ENCODE measurements around the gene COL26A1.

The COL26A1 gene

DNA sequence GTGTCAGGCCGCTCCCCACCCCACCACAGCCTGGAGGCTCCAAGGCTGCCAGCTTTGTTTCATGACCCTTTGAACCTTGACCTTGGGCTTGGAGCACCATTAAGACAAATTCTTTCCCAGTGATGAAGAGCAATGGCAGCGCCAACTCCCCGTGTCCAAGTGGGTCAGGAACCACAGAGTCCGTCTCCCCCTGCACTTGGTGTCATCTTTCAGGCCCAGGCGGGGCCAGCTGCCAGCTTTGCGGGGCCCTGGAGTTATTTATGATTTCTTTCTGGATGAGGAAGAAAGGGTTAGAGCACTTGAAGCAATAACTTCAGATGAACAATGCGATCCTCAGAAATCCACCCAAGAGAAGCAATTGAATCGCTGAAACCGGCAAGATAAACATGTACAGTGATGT lies 155.7 kb downstream of the COL26A1 start:
- DNase-seq (ENCODE audit: low read depth): no peak
- no peak overlapping the region for H3K4me3 ChIP-seq (ENCODE audit: low read depth, low read length)

DNA sequence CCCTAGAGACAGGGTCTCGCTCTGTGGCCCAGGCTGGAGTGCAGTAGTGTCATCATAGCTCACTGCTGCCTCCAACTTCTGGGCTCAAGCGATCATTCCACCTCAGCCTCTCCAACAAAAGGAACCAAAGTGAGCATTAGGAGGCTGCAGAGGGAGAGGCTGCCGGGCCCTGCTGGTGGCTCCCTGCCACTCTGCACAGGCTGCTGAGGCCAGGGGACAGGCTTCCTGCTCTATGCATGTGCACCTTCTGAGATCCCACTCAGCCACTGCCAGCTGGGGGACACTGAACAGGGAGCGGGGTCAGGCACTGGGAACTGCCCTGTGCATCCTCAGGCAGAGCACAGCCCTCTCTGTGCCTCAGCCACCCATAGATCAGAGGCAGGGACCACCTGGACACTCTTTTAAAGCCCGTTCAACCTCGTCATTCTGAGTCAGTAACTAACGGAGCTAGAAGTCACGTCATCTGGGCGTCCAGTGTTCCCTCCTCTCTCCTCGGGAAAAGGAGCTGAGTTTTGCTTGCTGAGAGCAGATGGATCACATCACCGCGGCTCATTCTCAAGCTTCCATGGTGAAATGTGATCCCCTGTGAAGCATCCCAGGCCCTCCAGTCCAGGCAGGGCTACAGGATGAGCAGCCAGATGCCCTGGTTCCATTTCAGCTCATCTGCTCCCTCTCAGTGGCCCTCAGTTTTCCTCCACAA lies 156.8 kb downstream of the COL26A1 start:
- no peak overlapping the region for H3K4me3 ChIP-seq (ENCODE audit: low read depth, low read length)

DNA sequence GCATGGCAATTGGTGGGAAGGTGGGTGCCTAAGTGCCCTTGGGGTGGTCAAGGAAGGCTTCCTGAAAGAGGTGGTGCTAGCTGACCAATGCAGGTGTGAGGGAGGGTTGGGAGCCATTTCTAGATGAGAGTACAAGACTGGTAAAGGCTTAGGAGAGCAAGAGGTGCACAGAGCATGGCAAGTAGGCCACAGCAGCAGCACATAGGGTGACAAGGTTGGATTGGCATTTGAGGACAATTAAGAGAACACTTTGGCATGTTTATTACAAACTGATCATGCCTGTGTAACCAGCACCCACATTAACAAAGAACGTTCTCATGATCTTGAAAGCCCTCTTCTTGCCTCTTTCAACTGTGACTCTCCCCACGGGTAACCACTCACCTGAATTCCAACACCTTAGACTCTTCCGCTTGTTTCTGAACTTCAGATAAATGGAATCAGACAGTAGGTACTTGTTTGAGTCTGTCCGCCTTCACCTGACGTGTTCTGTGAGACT lies 158.8 kb downstream of the COL26A1 start:
- no peak for DNase-seq (ENCODE audit: low read depth)
- no peak overlapping the region for H3K4me3 ChIP-seq (ENCODE audit: low read depth, low read length)

More for the DNA sequence above, 156.8 kb downstream of the COL26A1 start:
- peak; percentile 23 for DNase-seq (ENCODE audit: low read depth)

DNA sequence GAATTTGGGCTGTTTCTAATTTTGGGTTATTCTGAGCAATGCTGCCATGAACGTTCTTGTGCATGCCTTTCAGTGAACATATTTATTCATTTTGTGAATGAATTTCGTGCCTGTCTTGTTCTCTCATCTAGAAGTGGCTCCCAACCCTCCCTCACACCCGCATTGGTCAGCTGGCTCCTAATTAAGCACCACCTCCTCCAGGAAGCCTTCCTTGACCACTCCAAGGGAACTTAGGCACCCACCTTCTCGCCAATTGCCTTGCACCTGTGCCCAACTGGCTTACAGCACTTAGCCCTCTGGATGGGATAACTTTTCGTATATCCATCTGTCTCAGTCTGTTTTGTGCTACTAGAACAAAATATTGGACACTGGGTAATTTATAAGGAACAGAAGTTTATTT lies 159.3 kb downstream of the COL26A1 start:
- DNase-seq (ENCODE audit: low read depth): no peak
- no peak overlapping the region for H3K4me3 ChIP-seq (ENCODE audit: low read depth, low read length)

DNA sequence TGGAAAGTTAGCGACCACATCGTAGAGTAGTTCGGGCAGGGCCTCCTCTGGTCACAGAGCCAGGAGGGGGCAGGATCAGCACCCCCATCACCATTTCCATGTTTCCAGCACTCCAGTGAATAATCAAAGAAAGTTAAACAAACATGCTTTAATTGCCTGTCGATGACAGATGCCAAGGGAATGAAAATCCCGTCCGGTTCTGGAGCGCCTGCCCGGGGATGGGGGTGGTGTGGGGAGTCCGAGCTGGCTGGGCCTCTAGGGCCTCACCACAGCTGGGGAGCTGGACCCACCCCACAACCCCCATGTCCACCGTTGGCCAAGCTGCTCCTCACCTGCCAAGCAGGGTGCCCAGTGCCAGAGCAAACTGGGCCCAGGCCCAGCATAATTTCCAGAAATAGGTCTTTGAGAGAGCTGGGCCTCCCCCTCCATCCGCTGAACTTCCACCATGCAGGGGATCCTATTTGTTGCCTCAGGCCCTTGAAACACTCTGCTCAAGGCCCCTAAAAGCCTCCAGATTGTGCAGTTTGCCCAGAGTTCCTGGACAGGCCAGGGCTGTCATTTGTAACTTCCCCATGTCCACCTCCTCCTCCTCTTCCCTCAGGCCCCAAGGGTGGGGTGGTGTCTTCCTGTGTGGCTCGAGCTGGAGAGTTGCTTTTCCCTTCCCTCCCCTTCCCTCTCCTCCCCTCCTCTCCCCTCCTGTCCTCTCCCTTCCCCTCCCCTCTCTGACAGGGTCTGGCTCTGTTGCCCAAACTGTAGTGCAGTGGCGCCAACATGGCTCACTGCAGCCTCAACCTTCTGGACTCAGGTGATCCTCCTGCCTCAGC lies 165.4 kb downstream of the COL26A1 start:
- no peak overlapping the region for H3K4me3 ChIP-seq (ENCODE audit: low read depth, low read length)
- DNase-seq (ENCODE audit: low read depth): no peak

DNA sequence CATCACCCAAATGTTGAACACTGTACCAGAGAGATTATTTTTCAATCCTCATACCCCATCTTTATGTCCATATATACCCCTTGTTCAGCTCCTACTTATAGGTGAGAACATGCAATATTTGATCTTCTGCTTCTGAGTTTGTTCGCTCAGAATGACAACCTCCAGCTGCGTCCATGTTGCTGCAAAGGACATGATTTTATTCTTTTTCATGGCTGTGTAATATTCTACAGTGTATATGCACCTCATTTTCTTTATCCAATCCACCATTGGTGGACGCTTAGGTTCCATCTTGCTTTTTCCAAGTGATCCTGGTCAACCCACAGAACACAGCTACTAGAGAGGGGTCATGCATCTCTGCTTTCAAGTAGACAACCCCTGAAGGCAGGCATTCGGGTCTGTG lies 166.9 kb downstream of the COL26A1 start:
- DNase-seq (ENCODE audit: low read depth): no peak
- no peak overlapping the region for H3K4me3 ChIP-seq (ENCODE audit: low read depth, low read length)

DNA sequence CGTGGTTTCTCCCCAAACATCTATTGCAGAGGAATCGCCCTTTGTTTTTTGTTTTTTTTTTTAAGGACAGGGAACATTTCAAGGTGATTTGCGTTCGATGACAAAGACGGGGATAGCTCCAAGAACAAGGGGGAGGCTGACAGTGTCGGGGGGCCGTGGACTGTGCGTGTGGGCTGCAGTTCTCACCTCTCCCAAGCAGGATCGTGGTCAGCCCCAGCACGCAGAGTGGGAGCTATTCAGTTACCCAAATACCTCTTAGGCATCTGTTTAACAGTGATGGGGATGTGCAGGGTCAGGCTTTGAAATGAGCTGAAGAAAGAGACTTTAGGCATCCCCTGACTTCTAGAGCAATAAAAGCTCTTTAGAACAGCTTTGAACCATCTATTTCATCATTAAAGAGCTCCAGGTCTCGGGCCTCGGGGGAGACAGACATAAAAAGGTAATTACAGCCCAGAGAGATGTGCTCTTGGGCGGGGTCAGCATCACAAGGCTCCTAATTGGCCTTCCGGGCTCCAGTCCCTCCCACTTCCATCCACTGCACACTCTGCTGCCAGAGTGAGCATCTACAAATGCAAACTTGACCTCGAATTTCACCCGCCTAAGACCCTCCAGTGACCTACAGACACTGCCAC lies 169.2 kb downstream of the COL26A1 start:
- no peak overlapping the region for H3K4me3 ChIP-seq (ENCODE audit: low read depth, low read length)
- no peak for DNase-seq (ENCODE audit: low read depth)

DNA sequence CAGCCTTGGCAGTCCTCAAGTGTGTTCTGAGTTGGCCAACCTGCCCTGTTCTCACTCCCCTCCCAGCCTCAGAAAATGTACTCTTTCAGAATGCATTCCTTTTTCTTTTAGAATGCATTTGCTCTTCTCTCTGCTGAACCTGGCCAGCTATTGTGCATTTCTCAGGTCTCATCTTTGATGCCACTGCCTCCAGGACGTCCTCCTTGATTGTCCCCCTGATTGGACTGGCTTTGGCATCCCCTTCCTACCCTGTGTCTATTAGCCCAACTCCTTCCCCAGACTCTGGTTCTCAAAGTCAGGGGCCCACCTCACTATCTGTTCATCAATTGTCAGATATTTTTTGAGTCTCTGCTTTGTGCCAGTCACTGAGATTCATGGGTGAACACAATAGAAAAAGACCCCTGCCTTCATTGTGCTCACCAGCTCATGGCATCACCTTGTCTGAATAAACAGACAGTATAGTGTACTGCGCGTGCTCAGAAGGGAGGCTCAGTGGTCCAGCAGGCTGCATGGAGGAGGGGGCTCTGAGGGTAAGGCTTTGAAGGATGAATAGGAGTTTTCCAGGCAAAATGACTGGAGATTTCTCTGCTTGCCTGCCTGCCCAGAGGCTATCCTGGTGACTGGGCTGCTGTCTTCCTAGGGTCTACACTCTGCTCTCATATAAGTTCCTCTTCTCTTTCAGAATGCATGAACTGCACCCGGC lies 169.9 kb downstream of the COL26A1 start:
- no peak for DNase-seq (ENCODE audit: low read depth)
- H3K4me3 ChIP-seq (ENCODE audit: low read depth, low read length): no peak overlapping the region

DNA sequence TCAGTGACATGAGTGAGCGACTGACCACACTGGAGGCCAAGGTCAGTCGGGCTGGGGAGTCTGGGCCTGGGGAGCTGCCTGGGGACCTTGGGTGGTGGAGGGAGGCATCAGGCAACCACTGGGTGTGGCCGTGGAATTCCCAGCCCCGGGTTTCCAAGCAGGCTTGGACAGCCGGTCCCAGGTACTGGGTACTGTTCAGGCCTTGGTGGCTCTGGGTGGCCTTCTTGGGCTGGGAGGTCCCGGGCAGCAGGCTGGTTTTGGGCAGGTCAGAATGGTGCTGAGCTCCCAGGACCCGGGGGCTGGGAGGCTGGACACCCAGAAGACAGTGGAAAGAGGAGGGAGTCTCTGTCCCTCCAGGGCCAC lies 170.4 kb downstream of the COL26A1 start:
- no peak for DNase-seq (ENCODE audit: low read depth)
- no peak overlapping the region for H3K4me3 ChIP-seq (ENCODE audit: low read depth, low read length)

DNA sequence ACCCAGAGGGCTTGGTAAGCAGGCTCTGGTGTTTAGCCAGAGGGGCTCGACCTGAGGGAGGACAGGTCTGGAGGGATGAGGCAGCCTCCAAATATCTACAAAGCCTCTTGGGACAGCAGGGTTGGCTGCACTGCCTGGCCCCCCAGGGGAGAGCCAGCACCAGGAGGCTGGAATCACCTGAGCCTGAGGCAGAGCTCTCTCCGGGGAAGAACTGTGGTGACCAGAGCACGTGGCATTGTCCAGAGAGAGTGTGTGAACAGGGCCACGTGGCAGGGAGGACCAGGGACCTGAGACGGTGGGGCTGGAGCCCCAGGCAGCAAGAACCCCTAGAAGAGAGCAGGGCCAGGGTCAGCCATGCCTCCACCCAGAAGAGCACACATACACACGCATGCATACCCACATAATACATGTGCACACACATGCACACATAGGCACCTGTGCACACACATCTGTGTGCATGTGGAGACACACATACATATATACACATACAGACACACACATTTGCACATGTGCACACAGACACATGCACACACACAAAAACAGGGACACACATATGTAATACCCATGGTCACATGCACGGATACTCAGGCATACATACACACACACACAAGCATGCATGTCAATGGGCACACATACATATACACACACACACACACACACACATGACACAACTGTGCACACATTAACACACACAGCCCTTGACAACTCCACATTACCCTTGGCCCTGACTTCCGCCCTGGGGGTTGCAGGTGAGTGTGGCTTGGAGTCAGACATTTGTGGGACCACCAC lies 171.5 kb downstream of the COL26A1 start:
- no peak for DNase-seq (ENCODE audit: low read depth)
- no peak overlapping the region for H3K4me3 ChIP-seq (ENCODE audit: low read depth, low read length)

DNA sequence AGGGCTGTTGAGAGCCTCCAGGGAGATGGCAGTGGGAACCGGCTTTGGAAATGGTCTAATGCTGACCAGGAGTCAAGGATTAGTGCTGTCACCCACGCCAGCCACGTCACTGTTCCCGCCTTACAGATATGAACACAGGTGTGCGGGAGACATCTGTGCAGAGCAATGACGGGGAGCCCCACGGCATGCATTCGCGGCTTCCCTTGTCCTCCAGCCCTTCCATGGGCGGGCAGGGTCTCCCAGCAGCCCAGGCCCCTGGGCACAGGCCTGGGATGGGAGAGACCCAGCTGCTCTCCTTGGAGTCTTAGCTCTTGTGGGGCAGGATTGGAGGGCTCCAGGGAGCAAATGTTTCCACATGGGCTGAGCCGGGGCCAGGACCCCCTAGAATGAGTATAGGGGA lies 172.2 kb downstream of the COL26A1 start:
- no peak overlapping the region for H3K4me3 ChIP-seq (ENCODE audit: low read depth, low read length)

DNA sequence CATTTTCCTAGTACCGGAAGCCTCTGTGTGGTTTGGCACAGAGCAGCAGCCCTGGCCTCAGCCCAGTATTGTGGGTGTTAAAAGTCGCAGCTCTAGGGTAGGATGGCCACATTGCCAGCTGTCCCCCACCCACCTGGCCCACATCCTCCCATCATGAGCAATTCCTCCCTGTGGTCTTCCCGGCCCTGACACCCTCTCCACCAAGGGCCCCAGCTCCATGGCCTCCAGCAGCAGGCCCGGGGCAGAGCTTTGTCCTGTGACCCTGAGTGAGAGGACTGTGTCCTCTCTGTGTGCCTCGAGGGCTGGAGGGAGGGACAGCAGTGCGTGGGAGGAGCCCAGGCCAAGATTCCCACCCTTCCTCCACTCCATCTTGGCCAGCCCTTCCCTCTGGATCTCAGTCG lies 172.7 kb downstream of the COL26A1 start:
- DNase-seq (ENCODE audit: low read depth): no peak
- no peak overlapping the region for H3K4me3 ChIP-seq (ENCODE audit: low read depth, low read length)

More for the DNA sequence above, 172.2 kb downstream of the COL26A1 start:
- no peak for DNase-seq (ENCODE audit: low read depth)

DNA sequence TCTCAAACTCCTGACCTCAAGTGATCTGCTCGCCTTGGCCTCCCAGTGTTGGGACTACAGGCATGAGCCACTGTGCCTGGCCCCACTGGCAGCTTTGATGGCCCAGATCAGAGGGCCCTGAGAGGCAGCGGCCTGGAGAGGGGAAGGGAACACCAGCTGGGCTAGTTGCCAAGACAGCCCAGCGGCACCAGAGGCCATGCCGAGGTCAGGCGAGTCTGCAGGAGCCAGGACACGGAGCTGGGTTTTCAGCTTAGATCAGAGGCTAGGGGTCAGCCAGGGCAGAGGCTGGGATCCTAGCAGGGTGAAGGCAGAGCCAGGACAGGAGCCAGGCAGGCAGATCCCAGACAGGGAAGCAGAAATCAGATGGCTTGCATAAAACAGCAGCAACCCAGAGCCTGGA lies 173.6 kb downstream of the COL26A1 start:
- DNase-seq (ENCODE audit: low read depth): no peak
- H3K4me3 ChIP-seq (ENCODE audit: low read depth, low read length): no peak overlapping the region

DNA sequence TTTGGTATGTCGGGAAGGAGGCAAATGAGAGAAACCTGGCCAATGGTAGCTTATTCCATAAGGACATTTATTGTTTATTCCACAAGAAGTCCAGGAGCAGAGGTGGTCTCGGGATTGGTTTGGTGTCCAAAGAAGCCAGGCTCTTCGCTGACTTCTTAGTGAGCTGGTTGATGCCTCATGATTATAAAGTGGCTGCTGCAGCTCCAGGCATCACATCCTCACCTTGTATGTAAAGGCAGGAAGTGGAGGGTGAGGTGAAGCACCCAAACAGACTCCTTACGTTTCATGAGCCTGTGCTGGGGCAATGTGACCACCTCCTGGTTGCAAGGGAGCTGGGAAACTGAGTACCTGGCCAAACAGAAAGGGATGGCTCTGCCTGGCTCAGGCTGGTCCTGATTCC lies 174.0 kb downstream of the COL26A1 start:
- no peak for DNase-seq (ENCODE audit: low read depth)
- no peak overlapping the region for H3K4me3 ChIP-seq (ENCODE audit: low read depth, low read length)

DNA sequence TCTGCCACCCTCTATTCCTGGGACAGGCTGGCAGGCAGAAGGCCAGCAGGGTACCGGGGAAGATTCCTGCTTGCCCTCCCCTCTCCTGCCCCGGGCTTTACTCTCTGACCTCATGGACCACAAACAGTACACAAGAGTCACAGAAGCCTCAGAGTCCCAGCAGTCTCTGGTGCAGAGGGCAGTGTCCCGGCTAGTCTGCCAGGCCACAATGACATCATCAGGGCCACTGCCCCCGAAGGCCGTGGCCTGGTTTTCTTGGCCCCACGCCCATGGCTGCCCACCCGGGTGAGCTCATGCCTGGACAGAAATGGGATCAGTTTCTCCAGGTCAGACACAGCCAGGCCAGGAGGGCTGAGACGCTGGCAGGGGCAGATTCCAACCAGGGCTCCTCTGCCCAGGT lies 174.5 kb downstream of the COL26A1 start:
- no peak for DNase-seq (ENCODE audit: low read depth)
- no peak overlapping the region for H3K4me3 ChIP-seq (ENCODE audit: low read depth, low read length)

DNA sequence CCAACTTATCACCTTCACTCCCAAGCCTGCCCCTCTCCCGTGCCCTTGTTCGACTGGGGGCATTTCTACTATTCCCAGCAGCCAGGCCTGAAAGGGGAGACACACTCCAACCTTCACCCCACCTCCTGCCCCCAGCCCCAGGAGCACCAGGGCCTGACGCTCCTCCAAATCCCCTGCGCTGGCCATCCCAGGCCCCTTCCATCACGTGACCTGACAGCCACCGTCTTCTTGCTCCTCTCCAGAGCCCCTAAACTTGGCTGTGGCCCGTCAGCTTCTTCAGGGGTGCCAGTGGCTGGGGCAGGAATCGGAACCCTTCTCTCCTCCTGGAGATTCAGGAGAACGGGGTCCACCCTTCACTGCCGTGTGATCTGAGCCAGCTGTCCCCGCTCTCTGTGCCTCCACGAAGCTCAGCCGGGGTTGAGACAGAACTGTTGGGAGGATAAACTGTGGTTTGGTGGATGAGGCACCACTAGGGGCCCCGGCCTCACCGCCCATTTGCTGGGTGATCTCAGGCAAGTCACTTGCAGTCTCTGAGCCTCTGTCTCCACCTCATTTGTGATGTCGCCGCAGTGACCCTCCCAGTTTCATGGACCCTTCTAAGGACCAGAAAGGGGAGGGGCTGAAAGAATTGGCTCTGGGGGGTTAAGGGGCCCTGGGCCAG lies 175.4 kb downstream of the COL26A1 start:
- H3K4me3 ChIP-seq (ENCODE audit: low read depth, low read length): no peak overlapping the region
- DNase-seq (ENCODE audit: low read depth): no peak

DNA sequence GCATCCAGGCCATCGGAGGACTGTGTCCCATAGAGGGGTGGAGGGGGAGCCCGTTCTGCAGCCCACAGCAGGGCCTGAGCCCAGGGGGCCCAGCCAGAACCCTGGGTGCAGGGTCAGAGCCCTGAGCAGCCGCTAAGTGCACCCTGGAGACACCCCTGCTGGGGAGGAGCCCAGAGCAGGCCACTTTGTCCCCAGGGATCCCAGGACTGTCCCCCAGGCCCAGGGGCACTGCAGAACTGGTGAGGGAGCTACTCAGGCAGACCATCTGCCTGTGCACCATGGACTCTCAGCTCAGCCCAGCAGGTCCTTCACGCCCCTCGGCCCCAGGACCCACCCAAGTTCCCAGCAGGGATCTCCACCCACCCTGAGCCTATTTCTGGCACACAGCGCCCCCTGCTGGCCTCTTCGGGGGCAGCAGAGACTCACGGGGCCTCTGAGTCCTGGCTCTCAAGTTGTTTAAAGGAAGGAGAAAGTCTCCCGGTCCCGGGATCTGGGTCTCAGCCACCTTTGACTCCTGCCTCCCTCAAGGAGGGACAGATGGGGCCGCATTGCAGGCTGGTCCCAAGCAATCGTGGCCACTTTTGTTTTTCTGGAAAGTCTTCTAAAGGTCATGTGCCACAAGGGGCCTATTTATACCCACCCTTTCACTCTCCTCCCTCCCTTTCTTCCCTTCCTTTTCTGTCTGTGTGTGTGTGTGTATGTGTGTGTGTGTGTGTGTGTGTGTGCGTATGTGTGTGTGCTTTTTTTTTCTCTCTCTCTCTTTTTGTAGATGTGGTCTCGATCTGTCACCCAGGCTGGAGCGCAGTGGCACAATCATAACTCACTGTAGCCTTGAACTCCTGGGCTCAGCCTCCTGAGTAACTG lies 176.2 kb downstream of the COL26A1 start:
- DNase-seq (ENCODE audit: low read depth): no peak

DNA sequence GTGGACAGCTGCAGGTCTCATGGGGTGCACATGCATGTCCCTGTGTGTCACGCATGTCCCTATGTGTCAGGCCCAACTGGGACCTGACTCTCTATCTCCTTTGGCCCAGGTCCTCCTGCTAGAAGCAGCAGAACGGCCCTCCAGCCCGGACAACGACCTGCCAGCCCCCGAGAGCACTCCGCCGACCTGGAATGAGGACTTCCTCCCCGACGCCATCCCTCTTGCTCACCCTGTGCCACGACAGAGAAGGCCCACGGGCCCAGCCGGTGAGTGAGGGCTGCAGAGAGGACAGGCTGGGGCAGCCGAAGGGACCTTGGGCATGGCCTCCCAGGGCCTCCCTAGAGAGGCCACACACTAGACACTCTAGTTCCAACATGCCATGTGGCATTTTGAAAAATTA lies 177.1 kb downstream of the COL26A1 start:
- H3K4me3 ChIP-seq (ENCODE audit: low read depth, low read length): no peak overlapping the region
- no peak for DNase-seq (ENCODE audit: low read depth)

More for the DNA sequence above, 176.2 kb downstream of the COL26A1 start:
- no peak overlapping the region for H3K4me3 ChIP-seq (ENCODE audit: low read depth, low read length)
